Fibroblast of skin of left biceps (primary cell): ENCODE data around the gene SPRR4.
"Not testable (repeated sequence)": the region's sequence is repeated elsewhere in the genome, so short reads cannot be mapped to it uniquely, and the experiment has no call there.

ENCODE experiments used
- DNase-seq, 2 experiments: peaks; one replicate each; pipeline ENCODE4 v3.0.0-alpha.2; 2013; ENCODE audit warnings: low read depth in 2 of 2

The SPRR4 gene

DNA sequence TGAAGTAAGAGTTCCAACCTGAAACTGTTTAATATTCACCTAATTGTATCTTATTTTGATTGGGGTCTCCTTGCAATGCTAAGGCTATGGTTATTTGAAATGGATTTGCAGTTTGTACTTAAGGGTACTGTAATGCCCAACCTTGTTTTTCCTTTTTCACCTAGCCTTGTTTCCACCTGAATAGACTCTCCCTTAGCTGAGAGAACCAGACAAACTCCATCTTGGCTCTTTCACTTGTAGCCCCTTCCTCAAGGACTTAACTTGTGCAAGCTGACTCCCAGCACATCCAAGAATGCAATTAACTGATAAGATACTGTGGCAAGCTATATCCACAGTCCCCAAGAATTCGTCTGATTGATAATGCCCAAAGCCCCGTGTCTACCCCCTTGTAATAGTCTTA is 51.4 kb downstream of the SPRR4 start:
- DNase-seq = not testable (repeated sequence)
